Parietal lobe (tissue), 2 donors: ENCODE measurements around the gene GRM8. TPM values are rescaled to one million over a fixed set of nuclear protein-coding genes. Genes with fewer than 3 reads are reported as not detected.

ENCODE experiments used
- small RNA-seq: library from RNA; depleted of rRNA; stranded (forward); fragments of <200 nt; gene quantifications from one replicate; pipeline ENCODE3, GENCODE V24; 2014; ENCODE audit warnings: low replicate concordance
- total RNA-seq: library from RNA; depleted of rRNA; stranded (reverse); fragments of >200 nt; gene quantifications from one replicate; pipeline ENCODE4 v1.2.3, GENCODE V29; 2014

The GRM8 gene
- total RNA-seq, result 5.3 TPM

GRCh38 chr7:127252778-127253280, at the start of gene GRM8:
Gene GRM8, minus strand, starts transcription at chr7:127252941.

Small RNAs within 50 kb of the gene (small RNA-seq; reads per million reads assigned to genes)
- gene MIR592, result 4.6 reads per million, percentile 86 among the genes with 10 or more reads in this experiment

Other genes starting within 250 kb of the GRM8 start
- 36.9 TPM for gene ZNF800, start 139.8 kb upstream of the GRM8 start, total RNA-seq